ENCODE measurements around the gene AQP7.
"Not testable (repeated sequence)": the region's sequence is repeated elsewhere in the genome, so short reads cannot be mapped to it uniquely, and the experiment has no call there.

Gene AQP7

GRCh38 chr9:33434317-33435105, 32.1 kb upstream of the AQP7 start:
- Histone ChIP-seq H3K36me3 (ENCODE audit: control insufficient read depth in 2 of 2, insufficient read depth in 2 of 2, low read length in 2 of 2) (no peaks in the 10 kb centered on the region), H3K27ac (ENCODE audit: low read depth in 2 of 2, low read length in 2 of 2) (no peak overlapping the region), H3K4me3 (ENCODE audit: low read length in 2 of 2) (no peak overlapping the region), H3K9ac (ENCODE audit: low read depth in 1 of 2, low read length in 2 of 2) (no peak overlapping the region), H3K9me3 (ENCODE audit: control insufficient read depth in 2 of 2, low read length in 2 of 2) (no peaks in the 10 kb centered on the region), H3K27me3 (ENCODE audit: control insufficient read depth in 2 of 2, insufficient read depth in 2 of 2, low read length in 2 of 2) (no peaks in the 10 kb centered on the region), H3K4me1 (ENCODE audit: control insufficient read depth in 2 of 2, insufficient read depth in 2 of 2, low read length in 2 of 2) (peaks cover 0 to 3% of the 10 kb centered on the region in 2 donors)

GRCh38 chr9:33433871-33434270, 31.5 kb upstream of the AQP7 start:
- no peaks in the 10 kb centered on the region for H3K27me3 ChIP-seq (ENCODE audit: control insufficient read depth in 2 of 2, insufficient read depth in 2 of 2, low read length in 2 of 2)
- no peaks in the 10 kb centered on the region for H3K9me3 ChIP-seq (ENCODE audit: control insufficient read depth in 2 of 2, low read length in 2 of 2)
- no peaks in the 10 kb centered on the region for H3K36me3 ChIP-seq (ENCODE audit: control insufficient read depth in 2 of 2, insufficient read depth in 2 of 2, low read length in 2 of 2)
- no peak overlapping the region for H3K27ac ChIP-seq (ENCODE audit: low read depth in 2 of 2, low read length in 2 of 2)
- no peak overlapping the region for H3K4me3 ChIP-seq (ENCODE audit: low read length in 2 of 2)
- H3K9ac ChIP-seq (ENCODE audit: low read depth in 1 of 2, low read length in 2 of 2) = no peak overlapping the region
- H3K4me1 ChIP-seq (ENCODE audit: control insufficient read depth in 2 of 2, insufficient read depth in 2 of 2, low read length in 2 of 2) = no peaks in the 10 kb centered on the region

GRCh38 chr9:33431420-33431819, 29.1 kb upstream of the AQP7 start:
- H3K4me3 ChIP-seq (ENCODE audit: low read length in 2 of 2) = no peak overlapping the region
- no peaks in the 10 kb centered on the region for H3K27me3 ChIP-seq (ENCODE audit: control insufficient read depth in 2 of 2, insufficient read depth in 2 of 2, low read length in 2 of 2)
- H3K4me1 ChIP-seq (ENCODE audit: control insufficient read depth in 2 of 2, insufficient read depth in 2 of 2, low read length in 2 of 2) = no peaks in the 10 kb centered on the region
- H3K27ac ChIP-seq (ENCODE audit: low read depth in 2 of 2, low read length in 2 of 2) = no peak overlapping the region
- no peak overlapping the region for H3K9ac ChIP-seq (ENCODE audit: low read depth in 1 of 2, low read length in 2 of 2)
- no peaks in the 10 kb centered on the region for H3K36me3 ChIP-seq (ENCODE audit: control insufficient read depth in 2 of 2, insufficient read depth in 2 of 2, low read length in 2 of 2)
- H3K9me3 ChIP-seq (ENCODE audit: control insufficient read depth in 2 of 2, low read length in 2 of 2) = no peaks in the 10 kb centered on the region

GRCh38 chr9:33430942-33431341, 28.6 kb upstream of the AQP7 start:
- H3K4me1 ChIP-seq (ENCODE audit: control insufficient read depth in 2 of 2, insufficient read depth in 2 of 2, low read length in 2 of 2) = no peaks in the 10 kb centered on the region
- H3K4me3 ChIP-seq (ENCODE audit: low read length in 2 of 2) = no peak overlapping the region
- H3K9me3 ChIP-seq (ENCODE audit: control insufficient read depth in 2 of 2, low read length in 2 of 2) = no peaks in the 10 kb centered on the region
- H3K36me3 ChIP-seq (ENCODE audit: control insufficient read depth in 2 of 2, insufficient read depth in 2 of 2, low read length in 2 of 2) = no peaks in the 10 kb centered on the region
- H3K27me3 ChIP-seq (ENCODE audit: control insufficient read depth in 2 of 2, insufficient read depth in 2 of 2, low read length in 2 of 2) = no peaks in the 10 kb centered on the region
- H3K27ac ChIP-seq (ENCODE audit: low read depth in 2 of 2, low read length in 2 of 2) = no peak overlapping the region
- H3K9ac ChIP-seq (ENCODE audit: low read depth in 1 of 2, low read length in 2 of 2) = no peak overlapping the region

GRCh38 chr9:33429256-33429985, 27.1 kb upstream of the AQP7 start:
- Histone ChIP-seq H3K4me3 (ENCODE audit: low read length in 2 of 2) (no peak overlapping the region), H3K4me1 (ENCODE audit: control insufficient read depth in 2 of 2, insufficient read depth in 2 of 2, low read length in 2 of 2) (no peaks in the 10 kb centered on the region), H3K27me3 (ENCODE audit: control insufficient read depth in 2 of 2, insufficient read depth in 2 of 2, low read length in 2 of 2) (no peaks in the 10 kb centered on the region), H3K36me3 (ENCODE audit: control insufficient read depth in 2 of 2, insufficient read depth in 2 of 2, low read length in 2 of 2) (no peaks in the 10 kb centered on the region), H3K9ac (ENCODE audit: low read depth in 1 of 2, low read length in 2 of 2) (no peak overlapping the region), H3K27ac (ENCODE audit: low read depth in 2 of 2, low read length in 2 of 2) (no peak overlapping the region), H3K9me3 (ENCODE audit: control insufficient read depth in 2 of 2, low read length in 2 of 2) (no peaks in the 10 kb centered on the region)

- no peaks in the 10 kb centered on the region for H3K27me3 ChIP-seq (ENCODE audit: control insufficient read depth in 2 of 2, insufficient read depth in 2 of 2, low read length in 2 of 2)
- no peak overlapping the region for H3K9ac ChIP-seq (ENCODE audit: low read depth in 1 of 2, low read length in 2 of 2)
- H3K36me3 ChIP-seq (ENCODE audit: control insufficient read depth in 2 of 2, insufficient read depth in 2 of 2, low read length in 2 of 2) = no peaks in the 10 kb centered on the region
- no peaks in the 10 kb centered on the region for H3K9me3 ChIP-seq (ENCODE audit: control insufficient read depth in 2 of 2, low read length in 2 of 2)
- H3K4me1 ChIP-seq (ENCODE audit: control insufficient read depth in 2 of 2, insufficient read depth in 2 of 2, low read length in 2 of 2) = no peaks in the 10 kb centered on the region
- no peak overlapping the region for H3K27ac ChIP-seq (ENCODE audit: low read depth in 2 of 2, low read length in 2 of 2)
- no peak overlapping the region for H3K4me3 ChIP-seq (ENCODE audit: low read length in 2 of 2)
Observed at GRCh38 chr9:33426843-33427293, 24.5 kb upstream of the AQP7 start.

GRCh38 chr9:33425128-33425533, 22.8 kb upstream of the AQP7 start:
- H3K4me1 ChIP-seq (ENCODE audit: control insufficient read depth in 2 of 2, insufficient read depth in 2 of 2, low read length in 2 of 2) = no peaks in the 10 kb centered on the region
- no peak overlapping the region for H3K27ac ChIP-seq (ENCODE audit: low read depth in 2 of 2, low read length in 2 of 2)
- H3K9me3 ChIP-seq (ENCODE audit: control insufficient read depth in 2 of 2, low read length in 2 of 2) = no peaks in the 10 kb centered on the region
- no peak overlapping the region for H3K9ac ChIP-seq (ENCODE audit: low read depth in 1 of 2, low read length in 2 of 2)
- H3K4me3 ChIP-seq (ENCODE audit: low read length in 2 of 2) = no peak overlapping the region
- no peaks in the 10 kb centered on the region for H3K27me3 ChIP-seq (ENCODE audit: control insufficient read depth in 2 of 2, insufficient read depth in 2 of 2, low read length in 2 of 2)
- no peaks in the 10 kb centered on the region for H3K36me3 ChIP-seq (ENCODE audit: control insufficient read depth in 2 of 2, insufficient read depth in 2 of 2, low read length in 2 of 2)

- H3K4me1 ChIP-seq (ENCODE audit: control insufficient read depth in 2 of 2, insufficient read depth in 2 of 2, low read length in 2 of 2); H3K9ac ChIP-seq (ENCODE audit: low read depth in 1 of 2, low read length in 2 of 2); H3K4me3 ChIP-seq (ENCODE audit: low read length in 2 of 2); H3K9me3 ChIP-seq (ENCODE audit: control insufficient read depth in 2 of 2, low read length in 2 of 2); H3K27me3 ChIP-seq (ENCODE audit: control insufficient read depth in 2 of 2, insufficient read depth in 2 of 2, low read length in 2 of 2); H3K36me3 ChIP-seq (ENCODE audit: control insufficient read depth in 2 of 2, insufficient read depth in 2 of 2, low read length in 2 of 2); H3K27ac ChIP-seq (ENCODE audit: low read depth in 2 of 2, low read length in 2 of 2): not testable (repeated sequence)
Observed at GRCh38 chr9:33424492-33424891, 22.1 kb upstream of the AQP7 start.

GRCh38 chr9:33424043-33424442, 21.7 kb upstream of the AQP7 start:
- H3K4me1 ChIP-seq (ENCODE audit: control insufficient read depth in 2 of 2, insufficient read depth in 2 of 2, low read length in 2 of 2); H3K27ac ChIP-seq (ENCODE audit: low read depth in 2 of 2, low read length in 2 of 2); H3K9me3 ChIP-seq (ENCODE audit: control insufficient read depth in 2 of 2, low read length in 2 of 2); H3K9ac ChIP-seq (ENCODE audit: low read depth in 1 of 2, low read length in 2 of 2); H3K27me3 ChIP-seq (ENCODE audit: control insufficient read depth in 2 of 2, insufficient read depth in 2 of 2, low read length in 2 of 2); H3K4me3 ChIP-seq (ENCODE audit: low read length in 2 of 2); H3K36me3 ChIP-seq (ENCODE audit: control insufficient read depth in 2 of 2, insufficient read depth in 2 of 2, low read length in 2 of 2): not testable (repeated sequence)

GRCh38 chr9:33419708-33420303, 17.4 kb upstream of the AQP7 start:
- Histone ChIP-seq H3K36me3 (ENCODE audit: control insufficient read depth in 2 of 2, insufficient read depth in 2 of 2, low read length in 2 of 2) (no peaks in the 10 kb centered on the region), H3K27ac (ENCODE audit: low read depth in 2 of 2, low read length in 2 of 2) (no peak overlapping the region), H3K27me3 (ENCODE audit: control insufficient read depth in 2 of 2, insufficient read depth in 2 of 2, low read length in 2 of 2) (no peaks in the 10 kb centered on the region), H3K4me3 (ENCODE audit: low read length in 2 of 2) (no peak overlapping the region), H3K9ac (ENCODE audit: low read depth in 1 of 2, low read length in 2 of 2) (no peak overlapping the region), H3K4me1 (ENCODE audit: control insufficient read depth in 2 of 2, insufficient read depth in 2 of 2, low read length in 2 of 2) (peaks cover 22 to 33% of the 10 kb centered on the region in 2 donors), H3K9me3 (ENCODE audit: control insufficient read depth in 2 of 2, low read length in 2 of 2) (no peaks in the 10 kb centered on the region)
